GM12878 (cell line): Measurements from ENCODE around the gene RIPOR3. TPM values are rescaled to one million over a fixed set of nuclear protein-coding genes. Genes with fewer than 3 reads are reported as not detected.
"Not testable (repeated sequence)": the region's sequence is repeated elsewhere in the genome, so short reads cannot be mapped to it uniquely, and the experiment has no call there.

Source experiments
- ATAC-seq: fragments of 200-7000 bp; cut with Tn5 transposase; 3 replicates; pipeline ENCODE4 v1.9.1; 2020; ENCODE audit warnings: mild to moderate bottlenecking, moderate library complexity
- BruUV-seq: library from RNA; stranded (reverse); fragments of 400-500 nt; replicated peaks from 2 replicates; lab custom pipeline; 2021; lab: Mats Ljungman, UMichigan
- CTCF ChIA-PET: fragments of 300-600 bp; sonication (Branson Sonifier 250); formaldehyde crosslinking; extraction: SDS; loops from one replicate; lab custom pipeline; 2021; ENCODE audit warnings: inconsistent platforms; lab: Yijun Ruan, JAX
- POLR2A ChIA-PET: fragments of 350-600 bp; formaldehyde crosslinking; extraction: SDS; loops from one replicate; lab custom pipeline; 2021; ENCODE audit warnings: inconsistent platforms; lab: Charles Lee
- RAD21 ChIA-PET: fragments of 300-600 bp; sonication (Branson Sonifier 250); formaldehyde crosslinking; loops from one replicate; lab custom pipeline; 2023; ENCODE audit warnings: antibody characterized with exemption; ENCODE audit not compliant: unreplicated experiment; lab: Charles Lee
- SMC1A ChIA-PET: fragments of 300-600 bp; sonication (Branson Sonifier 250); formaldehyde crosslinking; loops from one replicate; lab custom pipeline; 2023; ENCODE audit not compliant: unreplicated experiment, uncharacterized antibody; lab: Charles Lee
- DNase-seq: peaks from one replicate; pipeline ENCODE4 v3.0.0-alpha.2; 2011; ENCODE audit warnings: low read depth, low spot score
- FAIRE-seq: peaks from 3 replicates; lab custom pipeline; 2011; peaks lifted over from hg19 to GRCh38; lab: Jason Lieb, UNC
- H2AFZ ChIP-seq: 2 replicates; pipeline ENCODE4 v1.6.0; 2011; ENCODE audit warnings: low read depth, low read length, control low read depth; ENCODE audit not compliant: control insufficient read depth
- H3K27ac ChIP-seq: 2 replicates; pipeline ENCODE4 v1.5.1; 2011; ENCODE audit warnings: control low read depth; ENCODE audit not compliant: control insufficient read depth, insufficient read depth
- H3K27me3 ChIP-seq, 2 experiments: replicated peaks in 1 of 2; 2 replicates each; pipeline versions ENCODE4 v1.6.0 to v1.6.1; 2011; ENCODE audit warnings: low read length in 1 of 2; ENCODE audit not compliant: control insufficient read depth in 2 of 2, insufficient read depth in 2 of 2
- H3K36me3 ChIP-seq, 2 experiments: 2 replicates each; pipeline ENCODE4 v1.5.1; 2011; ENCODE audit warnings: low read length in 1 of 2; ENCODE audit not compliant: control insufficient read depth in 2 of 2, insufficient read depth in 2 of 2
- H3K4me1 ChIP-seq: 2 replicates; pipeline ENCODE4 v1.6.1; 2011; ENCODE audit warnings: mild to moderate bottlenecking, low read length, moderate library complexity, mixed read lengths; ENCODE audit not compliant: control insufficient read depth, insufficient read depth
- H3K4me2 ChIP-seq: 2 replicates; pipeline ENCODE4 v1.6.0; 2011; ENCODE audit warnings: control low read depth; ENCODE audit not compliant: control insufficient read depth, insufficient read depth
- H3K4me3 ChIP-seq: fragments of 200-600 bp; sonication (generic); 2 replicates; pipeline ENCODE4 v1.5.1; 2016
- H3K79me2 ChIP-seq: 2 replicates; pipeline ENCODE4 v1.6.0; 2011; ENCODE audit warnings: low read length; ENCODE audit not compliant: control insufficient read depth, insufficient read depth
- H3K9ac ChIP-seq: 2 replicates; pipeline ENCODE4 v1.8.0; 2011; ENCODE audit warnings: low read length, control low read depth, mixed read lengths; ENCODE audit not compliant: control insufficient read depth, insufficient read depth
- H3K9me3 ChIP-seq: replicated peaks from 3 replicates; pipeline ENCODE4 v1.5.1; 2011; ENCODE audit warnings: mild to moderate bottlenecking, low read length; ENCODE audit not compliant: control insufficient read depth, insufficient read depth
- H4K20me1 ChIP-seq: 2 replicates; pipeline ENCODE4 v1.6.0; 2011; ENCODE audit not compliant: control insufficient read depth, insufficient read depth
- ETV6 ChIP-seq, 2 experiments: fragments of 450-650 bp in 1 of 2; IDR thresholded peaks in 1 of 2; conservative IDR thresholded peaks in 1 of 2; 2 replicates each; pipeline ENCODE4 v1.6.1; 2014; ENCODE audit warnings: antibody characterized with exemption in 1 of 2, borderline replicate concordance in 1 of 2, low read depth in 1 of 2, mild to moderate bottlenecking in 1 of 2, moderate library complexity in 1 of 2
- NFXL1 ChIP-seq: fragments of 450-650 bp; IDR thresholded peaks from 2 replicates; pipeline ENCODE4 v1.6.1; 2017; ENCODE audit warnings: antibody characterized with exemption, mild to moderate bottlenecking, borderline replicate concordance
- TCF12 ChIP-seq: IDR thresholded peaks from 2 replicates; pipeline ENCODE4 v1.6.1; 2011; ENCODE audit warnings: low read depth, mild to moderate bottlenecking, low read length
- WGBS: methylation state at CpG from one replicate; pipeline ENCODE4 v1.1.6; 2016; ENCODE audit warnings: low lambda C conversion rate; ENCODE audit not compliant: insufficient replicate concordance, insufficient coverage; ENCODE audit errors: missing lambda C conversion rate; 5-methylcytosine and 5-hydroxymethylcytosine counted together
- in situ Hi-C: fragments of 300-500 bp; cut with MboI; formaldehyde crosslinking; loops from 9 replicates; pipeline ENCODE4 v1.14.3; 2018; ENCODE audit warnings: mixed read lengths
- intact Hi-C: fragments of 100-400 bp; cut with micrococcal nuclease; formaldehyde crosslinking; loops from one replicate; pipeline ENCODE4 v1.14.2; 2022; ENCODE audit not compliant: unreplicated experiment
- polyA plus RNA-seq, 11 experiments: library from polyadenylated mRNA; depleted of rRNA in 4 of 11; unstranded in 6 of 11; stranded (reverse) in 5 of 11; fragments of >200 nt; fragmentation: Nextera tagmentation in 4 of 11; fragmentation: Illumina TruSeq in 1 of 11; extraction: Ambion mirVana in 4 of 11; extraction: Trizol in 1 of 11; gene quantifications; 1 replicate in 1 of 11; 2 replicates in 10 of 11; pipeline versions ENCODE4 v1.2.1 to v1.2.3, GENCODE V29; 2011 to 2016; ENCODE audit warnings: inconsistent platforms in 2 of 11, missing spikeins in 2 of 11, low read depth in 1 of 11
- total RNA-seq, 4 experiments: library from RNA; depleted of rRNA in 3 of 4; stranded (reverse); fragments of >200 nt in 3 of 4; fragmentation: Illumina TruSeq in 1 of 4; extraction: Trizol in 1 of 4; gene quantifications; 2 replicates each; pipeline versions ENCODE4 v1.2.1 to v1.2.3, GENCODE V29; 2013 to 2021

RIPOR3 gene
- total and polyA plus RNA-seq, 10 of the 15 experiments (the other 5 are each of a cell fraction or from before 2014, with no cell fraction given), result 0.04 to 0.55 (median 0.12) TPM; not detected in 6

GRCh38 chr20:50671626-50672025 lies 19.7 kb downstream of the RIPOR3 start:
- H3K27me3 ChIP-seq, result peaks cover 0 to 5% of the 10 kb centered on the region in 2 experiments; a peak in 2 of 4 replicates
- H3K4me2 ChIP-seq, result no peak overlapping the region
- no peak overlapping the region for H3K9ac ChIP-seq
- H4K20me1 ChIP-seq, result no peaks in the 10 kb centered on the region
- H3K27ac ChIP-seq, result no peak overlapping the region
- FAIRE-seq (no peak), ATAC-seq (no peak), DNase-seq (no peak)
- H3K9me3 ChIP-seq, result no peaks in the 10 kb centered on the region
- 0% methylated on average over 2 of the region's 3 CpGs for WGBS
- H2AFZ ChIP-seq, result no peak overlapping the region
- CTCF ChIA-PET, result no interaction called here
- no peaks in the 10 kb centered on the region for H3K4me1 ChIP-seq
- intact Hi-C loops, result no loop called here
- no TSS peak for BruUV-seq
- in situ Hi-C loops, result no loop called here
- RAD21 ChIA-PET, result no interaction called here
- no peak overlapping the region for H3K4me3 ChIP-seq
- POLR2A ChIA-PET, result no interaction called here
- no peaks in the 10 kb centered on the region for H3K79me2 ChIP-seq
- SMC1A ChIA-PET, result no interaction called here
- peak; percentile 86; the same call in 1 of the 2 replicates for TF ChIP-seq NFXL1
- TF ChIP-seq TCF12, result no peak
- TF ChIP-seq ETV6 (conservative IDR thresholded peaks at IDR 0.05 in 1 of 2, IDR thresholded peaks at IDR 0.05 in 1 of 2; ENCODE audit: borderline replicate concordance in 1 of 2, low read depth in 1 of 2), result 0 out of 4 replicates have a peak, but pooled peaks of 1 of the 2 experiments have one; percentile 3
- no peaks in the 10 kb centered on the region for H3K36me3 ChIP-seq

DNA sequence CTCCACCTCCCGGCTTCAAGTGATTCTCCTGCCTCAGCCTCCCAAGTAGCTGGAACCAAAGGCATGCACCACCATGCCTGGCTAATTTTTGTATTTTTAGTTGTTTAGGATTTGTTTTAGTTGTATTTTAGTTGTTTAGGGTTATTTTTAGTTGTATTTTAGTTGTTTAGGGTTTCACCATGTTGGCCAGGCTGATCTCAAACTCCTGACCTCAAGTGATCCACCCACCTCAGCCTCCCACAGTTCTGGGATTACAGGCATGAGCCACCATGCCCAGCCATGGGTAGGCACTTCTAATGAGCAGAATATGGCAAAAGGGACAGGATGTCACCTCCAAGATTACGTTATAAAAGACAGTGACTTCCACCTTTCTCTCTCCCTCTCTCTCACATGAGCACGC lies 20.3 kb downstream of the RIPOR3 start:
- POLR2A ChIA-PET, H3K4me2 ChIP-seq, H3K9me3 ChIP-seq, H3K4me3 ChIP-seq, BruUV-seq, ATAC-seq, SMC1A ChIA-PET, in situ Hi-C loops, H3K36me3 ChIP-seq, H3K9ac ChIP-seq, H3K79me2 ChIP-seq, H3K27ac ChIP-seq, H4K20me1 ChIP-seq, CTCF ChIA-PET, H2AFZ ChIP-seq, DNase-seq, H3K4me1 ChIP-seq, FAIRE-seq, H3K27me3 ChIP-seq, intact Hi-C loops, RAD21 ChIA-PET: not testable (repeated sequence)
- 63% methylated on average over 3 of the region's 3 CpGs for WGBS
- 0 out of 4 replicates have a peak, but pooled peaks of 1 of the 2 experiments have one; percentile 12 for TF ChIP-seq ETV6 (conservative IDR thresholded peaks at IDR 0.05 in 1 of 2, IDR thresholded peaks at IDR 0.05 in 1 of 2; ENCODE audit: borderline replicate concordance in 1 of 2, low read depth in 1 of 2)
